Prostate gland (tissue), 2 donors: ENCODE results near the gene FYTTD1. TPM values are rescaled to one million over a fixed set of nuclear protein-coding genes. Genes with fewer than 3 reads are reported as not detected.
"Not testable (repeated sequence)": the region's sequence is repeated elsewhere in the genome, so short reads cannot be mapped to it uniquely, and the experiment has no call there.

Source experiments
- DNase-seq: peaks from one replicate; pipeline ENCODE4 v3.0.0-alpha.2; 2019; ENCODE audit warnings: low spot score
- H3K27ac ChIP-seq, 2 donors: fragments of 200-600 bp; sonication (generic); 2 replicates each; pipeline ENCODE4 v1.5.1; 2017 to 2019
- H3K27me3 ChIP-seq: fragments of 200-600 bp; sonication (generic); replicated peaks from 2 replicates; pipeline ENCODE4 v1.5.1; 2019; ENCODE audit not compliant: insufficient read depth
- H3K36me3 ChIP-seq, 2 donors: fragments of 200-600 bp; sonication (generic); 1 replicate in 1 of 2; 2 replicates in 1 of 2; pipeline versions ENCODE4 v1.5.1 to v1.8.1; 2017 to 2019
- H3K4me1 ChIP-seq: fragments of 200-600 bp; sonication (generic); replicated peaks from 2 replicates; pipeline ENCODE4 v1.5.1; 2019
- H3K4me3 ChIP-seq, 2 donors: fragments of 200-600 bp; sonication (generic); 2 replicates each; pipeline ENCODE4 v1.5.1; 2017 to 2019
- H3K9me3 ChIP-seq: fragments of 200-600 bp; sonication (generic); 2 replicates; pipeline ENCODE4 v1.5.1; 2017
- CTCF ChIP-seq, 4 experiments: fragments of 200-600 bp in 2 of 4; fragments of 450-650 bp in 2 of 4; sonication (generic) in 2 of 4; IDR thresholded peaks; 1 replicate in 3 of 4; 2 replicates in 1 of 4; pipeline ENCODE4 v1.5.1; 2016 to 2019; ENCODE audit warnings: antibody characterized with exemption in 4 of 4, mild to moderate bottlenecking in 2 of 4, moderate library complexity in 2 of 4
- POLR2A ChIP-seq: fragments of 450-650 bp; IDR thresholded peaks from one replicate; pipeline ENCODE4 v1.6.1; 2016; ENCODE audit warnings: antibody characterized with exemption, mild to moderate bottlenecking
- POLR2AphosphoS5 ChIP-seq: sonication (generic); formaldehyde crosslinking; IDR thresholded peaks from one replicate; pipeline ENCODE4 v1.6.1; 2017; ENCODE audit warnings: antibody characterized with exemption
- WGBS: methylation state at CpG from one replicate; pipeline ENCODE4 v1.1.5; 2018; 5-methylcytosine and 5-hydroxymethylcytosine counted together
- intact Hi-C: fragments of 100-400 bp; cut with DNase I; formaldehyde crosslinking; loops from one replicate; pipeline ENCODE4 v1.14.2; 2022
- total RNA-seq, 2 donors: library from RNA; depleted of rRNA; stranded (reverse); fragments of >200 nt; gene quantifications; one replicate each; pipeline ENCODE4 v1.1.0, GENCODE V29; 2016

Gene FYTTD1
- total RNA-seq, 2 donors from 2014 or later: 27.7 to 69.5 TPM

GRCh38 chr3:197718891-197719290 lies 30.8 kb upstream of the FYTTD1 start:
- H3K9me3 ChIP-seq: no peaks in the 10 kb centered on the region
- intact Hi-C loops: no loop called here
- no peaks in the 10 kb centered on the region for H3K36me3 ChIP-seq
- H3K27ac ChIP-seq: no peak overlapping the region
- TF ChIP-seq CTCF (IDR thresholded peaks at IDR 0.05) (no peak), POLR2AphosphoS5 (no peak), POLR2A (no peak)
- H3K4me1 ChIP-seq: no peaks in the 10 kb centered on the region
- WGBS: 78% methylated on average over 8 of the region's 8 CpGs
- H3K27me3 ChIP-seq: no peaks in the 10 kb centered on the region
- H3K4me3 ChIP-seq: no peak overlapping the region
- DNase-seq: no peak

GRCh38 chr3:197720694-197721093 lies 29.0 kb upstream of the FYTTD1 start:
- no peak for DNase-seq
- no peaks in the 10 kb centered on the region for H3K4me1 ChIP-seq
- H3K9me3 ChIP-seq: no peaks in the 10 kb centered on the region
- no peak overlapping the region for H3K27ac ChIP-seq
- no peak overlapping the region for H3K4me3 ChIP-seq
- intact Hi-C loops: no loop called here
- 97% methylated on average over 10 of the region's 10 CpGs for WGBS
- TF ChIP-seq POLR2A (no peak), CTCF (IDR thresholded peaks at IDR 0.05) (no peak), POLR2AphosphoS5 (no peak)
- H3K27me3 ChIP-seq: no peaks in the 10 kb centered on the region
- no peaks in the 10 kb centered on the region for H3K36me3 ChIP-seq

GRCh38 chr3:197722734-197723133 lies 26.9 kb upstream of the FYTTD1 start:
- intact Hi-C loops: no loop called here
- no peaks in the 10 kb centered on the region for H3K9me3 ChIP-seq
- no peaks in the 10 kb centered on the region for H3K4me1 ChIP-seq
- 95% methylated on average over 2 of the region's 2 CpGs for WGBS
- no peak overlapping the region for H3K4me3 ChIP-seq
- H3K36me3 ChIP-seq: no peaks in the 10 kb centered on the region
- H3K27ac ChIP-seq: no peak overlapping the region
- no peak for TF ChIP-seq CTCF (IDR thresholded peaks at IDR 0.05)
- no peak for TF ChIP-seq POLR2A
- TF ChIP-seq POLR2AphosphoS5: no peak
- H3K27me3 ChIP-seq: no peaks in the 10 kb centered on the region
- DNase-seq: no peak

- intact Hi-C loops, H3K27ac ChIP-seq, H3K36me3 ChIP-seq, H3K9me3 ChIP-seq, H3K27me3 ChIP-seq, H3K4me1 ChIP-seq, DNase-seq, H3K4me3 ChIP-seq: not testable (repeated sequence)
- WGBS: 87% methylated on average over 3 of the region's 3 CpGs
These were observed 21.8 kb upstream of the FYTTD1 start for GRCh38 chr3:197727878-197728277.

GRCh38 chr3:197728487-197728886 lies 21.2 kb upstream of the FYTTD1 start:
- Histone ChIP-seq H3K36me3 (no peaks in the 10 kb centered on the region), H3K27ac (no peak overlapping the region), H3K27me3 (no peaks in the 10 kb centered on the region), H3K4me3 (no peak overlapping the region), H3K9me3 (no peaks in the 10 kb centered on the region), H3K4me1 (no peaks in the 10 kb centered on the region)
- no peak for TF ChIP-seq POLR2AphosphoS5
- no peak for TF ChIP-seq POLR2A
- TF ChIP-seq CTCF (IDR thresholded peaks at IDR 0.05): no peak
- 87% methylated on average over 8 of the region's 8 CpGs for WGBS
- intact Hi-C loops: no loop called here
- no peak for DNase-seq
